LoVo (cell line): ENCODE data around the gene PHETA2.

Experiments
- DNase-seq: peaks from one replicate; pipeline ENCODE4 v3.0.0-alpha.2; 2016; ENCODE audit warnings: low spot score

PHETA2 gene

GRCh38 chr22:42074132-42074811 is at the start of gene PHETA2:
PHETA2 (plus strand) TSS chr22:42074248; CDS start chr22:42077294, 3,046 bp downstream.
- peak; percentile 50 for DNase-seq

GRCh38 chr22:42025421-42025820 is 48.6 kb upstream of the PHETA2 start:
- DNase-seq: no peak

GRCh38 chr22:42026705-42027104 is 47.3 kb upstream of the PHETA2 start:
- no peak for DNase-seq

- no peak for DNase-seq
Measured at GRCh38 chr22:42033263-42034181, 40.5 kb upstream of the PHETA2 start.

DNA sequence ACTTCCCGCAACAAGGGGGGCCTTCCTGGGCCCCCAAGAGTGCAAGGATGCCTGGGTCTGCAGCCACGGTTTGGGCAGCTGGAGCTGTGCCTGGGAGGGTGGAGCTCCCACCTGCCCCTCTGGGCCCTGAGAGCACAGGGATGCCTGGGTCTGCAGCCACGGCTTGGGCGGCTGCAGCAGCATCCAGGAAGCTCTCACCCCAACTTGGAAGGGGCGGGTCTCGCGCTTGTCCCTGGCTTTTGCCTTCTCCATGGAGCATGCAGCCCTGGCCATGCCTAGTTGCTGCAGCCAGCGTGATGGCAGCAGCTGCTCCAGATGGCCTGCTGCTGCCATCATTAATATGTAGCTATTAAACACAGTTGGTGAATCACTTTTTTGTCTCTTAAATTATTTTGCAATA is 38.8 kb upstream of the PHETA2 start:
- DNase-seq: no peak

DNA sequence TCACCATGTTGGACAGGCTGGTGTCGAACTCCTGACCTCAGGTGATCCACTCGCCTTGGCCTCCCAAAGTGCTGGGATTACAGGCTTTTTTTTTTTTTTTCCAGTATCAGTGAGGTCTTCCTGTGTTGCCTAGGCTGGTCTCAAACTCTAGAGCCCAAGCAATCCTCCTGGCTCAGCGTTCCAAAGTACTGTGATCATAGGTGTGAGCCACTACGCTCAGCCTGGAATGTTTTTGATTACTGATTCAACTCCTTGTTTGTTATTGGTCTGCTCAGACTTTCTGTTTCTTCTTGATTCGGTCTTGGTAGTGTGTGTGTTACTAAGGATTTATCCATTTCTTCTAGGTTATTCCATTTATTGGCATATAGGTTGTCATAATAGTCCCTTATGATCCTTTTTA is 34.8 kb upstream of the PHETA2 start:
- no peak for DNase-seq

DNA sequence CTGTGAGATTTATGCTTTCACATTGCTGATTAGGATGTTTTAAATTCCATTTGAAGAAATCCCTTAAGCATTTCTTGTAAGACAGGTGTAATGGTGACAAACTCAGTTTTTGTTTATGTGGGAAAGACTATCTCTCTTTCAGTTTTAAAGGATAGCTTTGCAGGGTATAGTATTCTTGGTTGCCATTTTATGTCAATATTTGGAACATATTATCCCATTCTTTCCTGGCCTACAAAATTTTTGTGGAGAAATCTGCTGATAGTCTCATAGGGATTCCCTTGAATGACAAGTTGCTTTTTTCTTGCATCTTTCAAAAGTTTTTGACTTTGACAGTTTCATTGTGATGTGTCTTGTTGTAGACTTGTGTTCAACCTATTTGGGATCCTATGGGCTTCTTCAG is 32.3 kb upstream of the PHETA2 start:
- DNase-seq: no peak

DNA sequence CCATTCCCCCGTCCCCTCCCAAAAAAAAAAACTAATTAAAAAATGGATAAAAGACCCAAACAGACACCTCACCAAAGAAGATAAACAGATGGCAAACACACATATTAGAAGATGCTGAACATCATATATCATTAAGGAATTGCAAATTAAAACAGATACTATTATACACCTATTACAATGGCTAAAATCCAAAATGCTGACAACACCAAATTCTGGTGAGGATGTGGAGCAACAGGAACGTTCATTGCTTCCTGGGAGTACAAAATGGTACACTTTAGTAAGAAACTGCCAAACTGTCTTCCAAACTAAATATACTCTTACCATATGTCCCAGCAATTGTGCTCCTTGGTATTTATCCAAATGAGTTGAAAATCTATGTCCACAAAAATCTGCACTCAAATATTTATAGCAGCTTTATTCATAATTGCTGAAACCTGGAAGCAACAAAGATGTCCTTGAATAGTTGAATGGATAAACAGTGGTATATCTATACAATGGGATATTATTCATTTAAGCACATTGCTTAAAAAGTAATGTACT is 23.3 kb upstream of the PHETA2 start:
- no peak for DNase-seq

GRCh38 chr22:42052765-42053164 is 21.3 kb upstream of the PHETA2 start:
- DNase-seq: no peak

- DNase-seq: no peak
Measured at GRCh38 chr22:42056757-42057511, 17.1 kb upstream of the PHETA2 start.

DNA sequence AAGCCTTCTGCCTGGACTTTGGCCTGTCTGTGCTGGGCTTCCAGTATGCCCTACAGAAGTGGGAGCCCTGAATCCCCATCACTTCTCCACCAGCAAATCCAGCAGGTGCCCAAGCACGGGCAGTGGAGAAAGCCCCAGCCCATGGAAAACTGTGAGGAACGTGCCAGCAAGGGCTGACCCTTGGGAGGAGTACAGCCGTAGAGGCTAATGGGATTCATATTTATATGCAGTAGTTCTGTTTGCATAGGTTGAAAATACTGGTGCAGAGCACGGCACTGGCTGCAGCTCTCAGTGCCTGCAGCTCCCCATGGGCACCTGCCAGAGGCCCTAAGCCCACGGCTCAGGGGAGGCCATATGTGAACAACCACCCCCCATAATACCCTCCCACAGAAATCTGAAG is 13.6 kb upstream of the PHETA2 start:
- no peak for DNase-seq

DNA sequence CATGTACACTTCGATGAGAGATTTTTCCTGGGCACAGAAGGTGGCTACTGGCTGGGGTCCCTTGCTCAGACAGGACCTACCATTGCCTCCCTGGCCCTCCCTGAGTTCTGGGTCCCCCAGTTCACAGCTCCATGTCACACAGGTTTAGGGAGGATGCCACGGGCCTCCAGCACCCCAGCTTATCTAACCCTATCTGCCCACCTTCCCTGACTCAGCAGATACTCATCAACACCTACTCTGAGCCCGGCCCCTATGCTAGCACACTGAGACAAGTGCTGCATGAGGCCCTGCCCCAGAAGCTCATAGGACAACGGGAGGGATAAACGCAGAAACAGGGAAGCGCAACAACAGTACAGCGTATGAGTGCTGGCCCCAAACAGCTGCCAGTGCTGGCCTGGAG is 13.0 kb upstream of the PHETA2 start:
- no peak for DNase-seq

DNA sequence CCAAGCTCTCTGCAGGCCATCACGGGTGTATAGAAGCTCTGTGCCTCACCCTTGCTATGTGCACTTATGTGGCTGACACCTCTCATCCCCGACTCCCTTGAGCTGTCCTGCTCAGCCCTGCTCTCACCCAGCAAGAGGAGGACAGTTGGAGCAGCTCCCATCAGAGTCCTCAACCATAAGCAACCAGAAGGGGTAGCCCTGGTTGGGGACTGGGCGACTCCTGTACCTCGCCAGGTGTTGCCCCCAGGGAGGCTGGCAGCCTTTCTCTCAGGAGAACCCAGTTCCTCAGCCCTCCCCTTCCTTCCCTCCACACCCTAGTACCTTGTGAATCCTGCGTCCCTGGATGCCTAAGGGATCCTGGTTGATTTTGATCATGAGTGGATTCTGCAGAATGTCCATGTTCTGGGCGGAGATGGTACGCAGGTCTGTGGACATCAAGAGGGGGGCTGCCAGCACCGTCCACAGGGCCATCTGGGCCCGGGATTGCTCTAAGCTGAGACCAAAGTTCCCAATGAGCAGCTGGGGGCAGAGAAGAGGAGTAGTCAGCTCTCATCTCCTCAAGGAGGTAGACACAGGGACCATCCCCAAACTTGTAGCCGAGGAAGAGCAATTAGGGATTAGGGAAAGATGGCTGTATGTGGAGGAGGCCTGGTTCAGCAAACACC is 11.4 kb upstream of the PHETA2 start:
- DNase-seq: no peak

DNA sequence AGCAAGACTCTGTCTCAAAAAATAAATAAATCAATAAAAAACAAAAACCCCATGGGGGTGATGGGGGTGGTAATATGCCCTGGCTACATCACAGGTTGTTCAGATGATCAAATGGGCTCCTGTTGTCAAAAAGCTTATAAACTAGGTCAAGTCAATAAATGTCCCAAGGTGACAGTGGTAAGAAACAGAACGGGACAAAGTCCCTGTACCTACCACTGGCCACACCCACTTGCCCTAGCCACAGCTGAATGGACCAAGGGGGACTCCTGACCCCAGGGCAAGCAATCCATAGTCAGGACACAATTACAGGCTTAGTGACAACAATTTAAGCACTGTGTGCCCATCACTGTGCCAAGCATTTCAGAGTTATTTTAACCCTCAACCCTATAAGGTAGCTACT is 9.4 kb upstream of the PHETA2 start:
- DNase-seq: no peak

DNA sequence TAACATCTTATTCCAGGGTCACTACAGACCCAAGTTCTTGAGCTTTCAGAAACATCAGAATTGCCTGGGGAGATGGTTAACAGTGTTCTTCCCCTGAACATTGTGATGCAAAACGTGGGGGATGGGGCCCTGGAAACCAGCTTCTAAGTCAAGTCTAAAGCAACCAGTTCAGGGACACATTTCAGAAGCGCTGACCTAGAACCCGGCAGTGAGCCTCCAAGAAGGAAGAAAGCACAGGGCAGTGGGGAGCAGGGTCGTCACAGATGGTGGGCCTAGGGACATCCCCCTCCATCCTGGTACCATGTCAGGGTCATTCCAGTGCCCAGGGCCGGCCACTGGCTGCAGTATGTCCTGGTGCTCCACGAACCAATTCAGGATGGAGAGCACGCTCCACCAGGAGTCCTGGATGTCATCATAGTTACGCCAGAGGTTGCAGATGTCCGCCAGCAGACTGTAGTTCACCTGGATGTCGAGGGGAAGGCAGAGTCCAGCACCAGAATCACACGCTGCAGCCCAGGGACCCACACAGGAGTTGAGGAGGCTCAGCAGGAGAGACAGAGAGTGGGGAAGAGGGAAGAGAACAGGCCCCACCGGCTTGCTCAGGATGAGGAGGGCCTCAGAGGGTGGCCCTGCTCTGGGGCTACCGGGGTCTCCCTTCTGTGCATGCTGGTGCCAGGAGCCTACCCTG is 8.5 kb upstream of the PHETA2 start:
- no peak for DNase-seq

DNA sequence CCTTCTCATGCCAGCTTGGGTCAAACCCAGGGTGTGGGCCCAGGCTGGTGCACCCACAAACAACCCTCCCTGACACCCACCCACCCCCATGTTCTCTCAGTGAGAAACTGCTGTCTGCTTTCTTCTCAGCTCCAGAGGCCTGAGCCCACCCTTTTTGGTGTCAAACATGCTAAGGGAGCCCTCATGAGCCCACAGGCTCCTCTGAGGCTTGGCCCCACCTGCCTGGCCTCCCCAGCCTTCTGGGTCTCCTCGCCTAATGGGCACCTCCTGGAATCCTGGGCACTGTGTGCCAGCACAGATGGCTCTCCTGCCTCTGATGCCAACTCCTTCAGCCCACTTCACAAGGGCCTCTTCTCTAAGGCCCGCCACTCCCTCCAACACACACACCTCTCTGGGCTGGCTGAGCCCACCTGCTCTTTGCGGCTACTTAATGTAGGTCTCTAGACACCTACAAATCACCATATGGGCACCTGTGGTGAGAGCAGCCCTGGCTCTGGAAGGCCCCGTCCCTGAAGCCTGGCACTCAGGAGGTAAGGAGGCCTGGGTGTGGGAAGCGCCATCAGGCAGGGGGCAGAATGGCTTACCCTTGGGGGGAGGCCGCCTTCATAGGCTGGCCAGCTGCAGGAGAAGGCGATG is 7.8 kb upstream of the PHETA2 start:
- DNase-seq: no peak

DNA sequence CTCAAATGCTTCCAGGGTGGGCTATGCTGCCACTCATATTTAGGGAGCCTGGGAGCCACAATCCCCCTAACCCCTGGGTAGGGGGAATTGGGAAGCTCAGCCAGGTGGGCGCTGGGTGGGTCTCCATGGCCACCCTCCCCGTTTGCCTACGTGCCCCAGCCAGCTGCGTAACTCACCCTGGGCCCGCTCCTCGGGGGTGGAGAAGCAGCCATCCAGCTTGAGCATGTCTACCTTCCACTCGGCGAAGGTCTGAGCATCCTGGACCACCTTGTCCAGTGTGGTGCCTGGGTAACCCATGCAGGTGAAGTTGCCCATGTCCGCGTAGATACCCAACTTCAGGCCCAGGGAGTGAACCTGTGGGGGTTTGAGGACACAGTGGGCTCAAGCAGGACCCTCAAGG is 7.1 kb upstream of the PHETA2 start:
- DNase-seq: no peak

- no peak for DNase-seq
Measured at GRCh38 chr22:42067671-42068251, 6.3 kb upstream of the PHETA2 start.

DNA sequence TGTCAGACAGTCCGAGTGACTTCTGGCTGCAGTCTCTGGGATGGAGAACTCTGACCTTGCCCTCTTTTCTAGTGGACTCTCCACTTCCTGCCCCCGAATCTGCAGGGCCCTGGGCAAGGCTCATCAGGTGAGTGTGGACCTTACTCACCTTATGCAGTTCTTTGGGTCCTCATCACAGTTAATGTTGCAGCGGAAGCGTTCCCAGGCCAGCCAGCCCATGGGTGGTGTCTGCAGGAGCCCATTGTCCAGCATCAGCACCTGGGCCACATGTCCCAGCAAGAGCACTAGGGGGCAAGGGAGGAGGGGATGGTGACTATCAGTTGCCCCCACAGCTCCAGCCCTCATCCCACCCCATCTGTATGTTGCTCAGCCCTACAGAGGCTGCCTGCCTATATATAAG is 5.8 kb upstream of the PHETA2 start:
- DNase-seq: no peak

DNA sequence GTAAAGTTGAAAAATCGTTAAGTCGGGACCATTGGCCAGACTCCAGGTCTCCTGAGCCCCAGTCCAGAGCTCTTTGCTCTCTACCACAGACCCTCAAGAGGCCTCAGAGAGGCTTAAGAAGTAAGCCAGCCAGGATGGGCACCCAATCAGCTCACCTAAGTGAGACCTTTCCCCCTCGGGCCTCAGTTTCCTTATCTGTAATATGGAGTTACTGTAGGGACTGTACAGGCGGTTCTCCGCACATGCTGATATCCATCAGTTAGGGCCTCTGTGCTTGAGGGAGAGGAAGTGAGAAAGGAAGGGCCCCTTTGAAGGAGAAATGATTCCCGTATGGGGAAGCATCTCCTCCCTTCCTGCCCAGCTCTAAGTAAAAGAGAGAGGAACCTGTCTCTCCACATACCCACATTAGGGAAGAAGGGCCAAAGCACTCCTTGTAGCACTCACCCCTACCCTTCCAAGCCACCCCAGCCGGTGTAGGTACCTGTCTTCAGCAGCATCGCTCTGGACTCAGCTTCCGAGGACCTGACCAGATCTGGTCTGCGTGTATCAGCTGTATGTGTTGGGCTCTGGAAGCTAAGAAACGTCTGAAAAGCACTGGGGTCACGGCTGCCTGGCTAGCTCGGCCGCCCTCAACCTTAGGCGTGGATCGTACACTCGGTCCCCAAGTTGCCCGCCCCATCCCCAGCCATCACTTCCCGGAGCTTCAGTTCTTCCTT is 4.1 kb upstream of the PHETA2 start:
- no peak for DNase-seq
